Brain microvascular endothelial cell (primary cell): ENCODE results near the gene CD81.

Source experiments
- DNase-seq: peaks from one replicate; pipeline ENCODE4 v3.0.0-alpha.2; 2020
- H3K27ac ChIP-seq: fragments of 250-450 bp; sonication (Bioruptor Pico); 2 replicates; pipeline ENCODE4 v1.5.1; 2020; ENCODE audit warnings: mild to moderate bottlenecking, moderate library complexity
- H3K27me3 ChIP-seq: fragments of 250-450 bp; sonication (Bioruptor Pico); replicated peaks from 2 replicates; pipeline ENCODE4 v1.5.1; 2020; ENCODE audit warnings: mild to moderate bottlenecking
- H3K36me3 ChIP-seq: fragments of 250-450 bp; sonication (Bioruptor Pico); replicated peaks from 2 replicates; pipeline ENCODE4 v1.5.1; 2020; ENCODE audit warnings: mild to moderate bottlenecking
- H3K4me3 ChIP-seq: 2 replicates; pipeline ENCODE4 v1.5.1; 2011; ENCODE audit warnings: low read depth, mild to moderate bottlenecking, control low read depth, low read length, moderate library complexity
- CTCF ChIP-seq: IDR thresholded peaks from 2 replicates; pipeline ENCODE4 v1.5.1; 2011; ENCODE audit warnings: low read depth, mild to moderate bottlenecking, moderate library complexity, low read length, control low read depth, inconsistent platforms; ENCODE audit errors: missing control alignments
- in situ Hi-C: cut with HindIII; loops from 2 replicates; pipeline ENCODE4 v1.10.0; 2017; ENCODE audit warnings: low sequenced_read_pairs, low pct_ligation_motif_present

CD81 gene

GRCh38 chr11:2413742-2414579 is 36.9 kb downstream of the CD81 start:
- Histone ChIP-seq H3K27ac (no peak overlapping the region), H3K4me3 (no peak overlapping the region), H3K27me3 (peaks cover 2% of the 10 kb centered on the region), H3K36me3 (no peaks in the 10 kb centered on the region)
- TF ChIP-seq CTCF: no peak
- no peak for DNase-seq
- in situ Hi-C loops: no loop called here

GRCh38 chr11:2414616-2415015 is 37.5 kb downstream of the CD81 start:
- H3K36me3 ChIP-seq: no peaks in the 10 kb centered on the region
- TF ChIP-seq CTCF: no peak
- no peak overlapping the region for H3K4me3 ChIP-seq
- no peak overlapping the region for H3K27ac ChIP-seq
- no peak for DNase-seq
- in situ Hi-C loops: no loop called here
- no peaks in the 10 kb centered on the region for H3K27me3 ChIP-seq

- no peak overlapping the region for H3K4me3 ChIP-seq
- no peak for TF ChIP-seq CTCF
- no peaks in the 10 kb centered on the region for H3K27me3 ChIP-seq
Measured at GRCh38 chr11:2415171-2415570, 38.1 kb downstream of the CD81 start.

GRCh38 chr11:2415601-2416380 is 38.7 kb downstream of the CD81 start:
- Histone ChIP-seq H3K27ac (no peak overlapping the region), H3K27me3 (no peaks in the 10 kb centered on the region), H3K4me3 (no peak overlapping the region), H3K36me3 (no peaks in the 10 kb centered on the region)
- DNase-seq: no peak
- in situ Hi-C loops: no loop called here
- no peak for TF ChIP-seq CTCF

More at GRCh38 chr11:2415171-2415570, 38.1 kb downstream of the CD81 start:
- no peak overlapping the region for H3K27ac ChIP-seq
- no peaks in the 10 kb centered on the region for H3K36me3 ChIP-seq
- DNase-seq: no peak
- in situ Hi-C loops: no loop called here

GRCh38 chr11:2416765-2417164 is 39.7 kb downstream of the CD81 start:
- Histone ChIP-seq H3K36me3 (no peaks in the 10 kb centered on the region), H3K27ac (no peak overlapping the region), H3K27me3 (no peaks in the 10 kb centered on the region), H3K4me3 (no peak overlapping the region)
- DNase-seq: no peak
- TF ChIP-seq CTCF: no peak
- in situ Hi-C loops: no loop called here
